PC-9 (cell line): ENCODE data around the gene SMIM12. TPM values are rescaled to one million over a fixed set of nuclear protein-coding genes. Genes with fewer than 3 reads are reported as not detected.
A peak's percentile ranks its signal among the peaks of the same experiment; 100 is the strongest.

ENCODE experiments used
- BruUV-seq: library from RNA; stranded (reverse); fragments of 400-500 nt; replicated peaks from 2 replicates; lab custom pipeline; 2021; lab: Mats Ljungman, UMichigan
- CTCF ChIA-PET: fragments of 300-600 bp; sonication (Branson Sonifier 250); formaldehyde crosslinking; loops from one replicate; lab custom pipeline; 2022; ENCODE audit warnings: antibody characterized with exemption; lab: Charles Lee
- POLR2A ChIA-PET: fragments of 300-600 bp; sonication (Branson Sonifier 250); formaldehyde crosslinking; loops from one replicate; lab custom pipeline; 2022; ENCODE audit warnings: antibody characterized with exemption; ENCODE audit not compliant: unreplicated experiment; lab: Charles Lee
- DNase-seq, 2 experiments: peaks; one replicate each; pipeline versions ENCODE4 v3.0.0 to v3.0.0-alpha.2; 2015 to 2022; ENCODE audit warnings: mixed read lengths in 1 of 2
- H2AFZ ChIP-seq: fragments of 200-600 bp; sonication (generic); 2 replicates; pipeline ENCODE4 v1.8.1; 2017; ENCODE audit warnings: antibody characterized with exemption
- H3F3A ChIP-seq: fragments of 200-600 bp; sonication (generic); 2 replicates; pipeline ENCODE4 v1.8.1; 2017; ENCODE audit warnings: antibody characterized with exemption, mild to moderate bottlenecking, low read depth; ENCODE audit not compliant: insufficient read depth
- H3K27ac ChIP-seq: fragments of 200-600 bp; sonication (generic); 2 replicates; pipeline ENCODE4 v1.6.1; 2016; ENCODE audit warnings: mixed run types
- H3K27me3 ChIP-seq: fragments of 200-600 bp; sonication (generic); 2 replicates; pipeline ENCODE4 v1.6.1; 2016; ENCODE audit warnings: low read depth, mixed run types; ENCODE audit not compliant: insufficient read depth
- H3K36me3 ChIP-seq: fragments of 200-600 bp; sonication (generic); 2 replicates; pipeline ENCODE4 v1.6.1; 2016; ENCODE audit warnings: low read depth, mixed run types
- H3K4me1 ChIP-seq: fragments of 200-600 bp; sonication (generic); replicated peaks from 2 replicates; pipeline ENCODE4 v1.6.1; 2016; ENCODE audit warnings: mixed run types; ENCODE audit not compliant: insufficient read depth
- H3K4me2 ChIP-seq: fragments of 200-600 bp; sonication (generic); 2 replicates; pipeline ENCODE4 v1.6.1; 2017; ENCODE audit warnings: mixed run types
- H3K4me3 ChIP-seq: fragments of 200-600 bp; sonication (generic); 2 replicates; pipeline ENCODE4 v1.6.1; 2016; ENCODE audit warnings: mixed run types
- H3K79me2 ChIP-seq: fragments of 200-600 bp; sonication (generic); 2 replicates; pipeline ENCODE4 v1.6.1; 2017; ENCODE audit warnings: low read depth, mixed run types
- H3K9me2 ChIP-seq: fragments of 200-600 bp; sonication (generic); 2 replicates; pipeline ENCODE4 v1.8.1; 2017; ENCODE audit warnings: mild to moderate bottlenecking; ENCODE audit not compliant: insufficient read depth
- H3K9me3 ChIP-seq: fragments of 200-600 bp; sonication (generic); 2 replicates; pipeline ENCODE4 v1.8.1; 2016; ENCODE audit warnings: low read depth; ENCODE audit not compliant: insufficient read depth
- H4K20me1 ChIP-seq: fragments of 200-600 bp; sonication (generic); 2 replicates; pipeline ENCODE4 v1.8.1; 2017; ENCODE audit not compliant: insufficient read depth
- CTCF ChIP-seq: fragments of 200-600 bp; sonication (generic); conservative IDR thresholded peaks from 2 replicates; pipeline ENCODE4 v1.6.1; 2017; ENCODE audit warnings: mixed run types, antibody characterized with exemption, mild to moderate bottlenecking, moderate library complexity
- EZH2 ChIP-seq: fragments of 200-600 bp; sonication (generic); IDR thresholded peaks from 2 replicates; pipeline ENCODE4 v1.8.0; 2017; ENCODE audit warnings: antibody characterized with exemption, low read depth
- intact Hi-C: fragments of 100-400 bp; cut with micrococcal nuclease; formaldehyde crosslinking; loops from one replicate; pipeline ENCODE4 v1.10.0; 2022; ENCODE audit not compliant: unreplicated experiment
- total RNA-seq: library from RNA; stranded (reverse); gene quantifications from 2 replicates; pipeline ENCODE4 v1.2.3, GENCODE V29; 2021

SMIM12 gene
- total RNA-seq, 1 experiment from 2014 or later, result 17.4 TPM

GRCh38 chr1:34845131-34845901 lies 14.2 kb downstream of the SMIM12 start:
- no peak overlapping the region for H3K4me3 ChIP-seq
- CTCF ChIA-PET, result interaction anchor here (0.7 kb wide), 1 partner anchor 103 kb away, joined by 3 read pairs; no protein-coding TSS in a partner anchor
- H4K20me1 ChIP-seq, result no peaks in the 10 kb centered on the region; the same call in none of the 2 replicates
- H3K4me1 ChIP-seq, result peaks cover 16% of the 10 kb centered on the region
- no peaks in the 10 kb centered on the region for H3F3A ChIP-seq
- DNase-seq, result no peak
- no peaks in the 10 kb centered on the region for H3K9me3 ChIP-seq
- H3K79me2 ChIP-seq, result no peaks in the 10 kb centered on the region
- BruUV-seq, result no TSS peak
- TF ChIP-seq CTCF, result no peak
- no peak for TF ChIP-seq EZH2
- H3K27me3 ChIP-seq, result no peaks in the 10 kb centered on the region
- no peaks in the 10 kb centered on the region for H3K9me2 ChIP-seq
- POLR2A ChIA-PET, result interaction anchor here (0.6 to 0.7 kb wide), 2 partner anchors 12 to 86 kb away, joined by 3 to 7 read pairs; partner anchors contain the start of gene GJB4
- H3K4me2 ChIP-seq, result no peak overlapping the region
- H2AFZ ChIP-seq, result no peak overlapping the region
- intact Hi-C loops, result no loop called here
- no peak overlapping the region for H3K27ac ChIP-seq
- H3K36me3 ChIP-seq, result no peaks in the 10 kb centered on the region

GRCh38 chr1:34844252-34844634 lies 15.3 kb downstream of the SMIM12 start:
- peak overlapping the region; percentile 36 for H3K4me2 ChIP-seq
- ChIA-PET CTCF (no interaction called here), POLR2A (interaction anchor here (0.6 kb wide), 1 partner anchor 62 kb away, joined by 10 read pairs; no protein-coding TSS in a partner anchor)
- peak; percentile 69 to 73 for DNase-seq
- H3K27me3 ChIP-seq, result no peaks in the 10 kb centered on the region
- no peak overlapping the region for H2AFZ ChIP-seq
- H3K9me2 ChIP-seq, result no peaks in the 10 kb centered on the region
- no peaks in the 10 kb centered on the region for H3K36me3 ChIP-seq
- H3F3A ChIP-seq, result no peaks in the 10 kb centered on the region
- H3K27ac ChIP-seq, result no peak overlapping the region
- intact Hi-C loops, result no loop called here
- no TSS peak for BruUV-seq
- TF ChIP-seq EZH2 (no peak), CTCF (no peak)
- peaks cover 16% of the 10 kb centered on the region for H3K4me1 ChIP-seq
- no peak overlapping the region for H3K4me3 ChIP-seq
- no peaks in the 10 kb centered on the region for H3K79me2 ChIP-seq
- H3K9me3 ChIP-seq, result no peaks in the 10 kb centered on the region
- H4K20me1 ChIP-seq, result no peaks in the 10 kb centered on the region; the same call in none of the 2 replicates

- no TSS peak for BruUV-seq
- Histone ChIP-seq H3K4me3 (no peak overlapping the region), H3K9me2 (no peaks in the 10 kb centered on the region), H4K20me1 (no peaks in the 10 kb centered on the region; the same call in none of the 2 replicates), H3K9me3 (no peaks in the 10 kb centered on the region), H3K4me2 (peak overlapping the region; percentile 36; the same call in 1 of the 2 replicates), H3K79me2 (no peaks in the 10 kb centered on the region), H3K27ac (no peak overlapping the region), H3K4me1 (peaks cover 16% of the 10 kb centered on the region), H3K27me3 (no peaks in the 10 kb centered on the region), H2AFZ (no peak overlapping the region), H3K36me3 (no peaks in the 10 kb centered on the region), H3F3A (no peaks in the 10 kb centered on the region)
- CTCF ChIA-PET, result no interaction called here
- TF ChIP-seq CTCF (no peak), EZH2 (no peak)
- intact Hi-C loops, result no loop called here
- no peak for DNase-seq
- POLR2A ChIA-PET, result no interaction called here
Measured at GRCh38 chr1:34843392-34844251, 15.9 kb downstream of the SMIM12 start.
